Activated naive CD4-positive, alpha-beta T cell treated with anti-CD3 and anti-CD28 coated beads, Interleukin-2, amount 50 U/mL, for 72 hours (primary cell): Measurements from ENCODE around the gene PAK3. TPM values are rescaled to one million over a fixed set of nuclear protein-coding genes. Genes with fewer than 3 reads are reported as not detected.

ENCODE experiments used
- total RNA-seq, 2 donors: library from RNA; stranded (reverse); gene quantifications; one replicate each; pipeline ENCODE4 v1.2.3, GENCODE V29; 2022

Gene PAK3
- total RNA-seq, 2 donors from 2014 or later: 0.27 to 0.33 TPM

Other genes starting within 250 kb of the PAK3 start
- gene CAPN6, start 174.3 kb downstream of the PAK3 start, total RNA-seq: under 1 TPM in 1 of 2 donors, not detected in 1; 0.06 TPM